GM12878 (cell line): ENCODE measurements around the gene CD2BP2. TPM values are rescaled to one million over a fixed set of nuclear protein-coding genes. Genes with fewer than 3 reads are reported as not detected.

Experiments used
- ATAC-seq: fragments of 200-7000 bp; cut with Tn5 transposase; 3 replicates; pipeline ENCODE4 v1.9.1; 2020; ENCODE audit warnings: mild to moderate bottlenecking, moderate library complexity
- BruUV-seq: library from RNA; stranded (reverse); fragments of 400-500 nt; replicated peaks from 2 replicates; lab custom pipeline; 2021; lab: Mats Ljungman, UMichigan
- CTCF ChIA-PET: fragments of 300-600 bp; sonication (Branson Sonifier 250); formaldehyde crosslinking; extraction: SDS; loops from one replicate; lab custom pipeline; 2021; ENCODE audit warnings: inconsistent platforms; lab: Yijun Ruan, JAX
- POLR2A ChIA-PET: fragments of 350-600 bp; formaldehyde crosslinking; extraction: SDS; loops from one replicate; lab custom pipeline; 2021; ENCODE audit warnings: inconsistent platforms; lab: Charles Lee
- RAD21 ChIA-PET: fragments of 300-600 bp; sonication (Branson Sonifier 250); formaldehyde crosslinking; loops from one replicate; lab custom pipeline; 2023; ENCODE audit warnings: antibody characterized with exemption; ENCODE audit not compliant: unreplicated experiment; lab: Charles Lee
- SMC1A ChIA-PET: fragments of 300-600 bp; sonication (Branson Sonifier 250); formaldehyde crosslinking; loops from one replicate; lab custom pipeline; 2023; ENCODE audit not compliant: unreplicated experiment, uncharacterized antibody; lab: Charles Lee
- DNase-seq: peaks from one replicate; pipeline ENCODE4 v3.0.0-alpha.2; 2011; ENCODE audit warnings: low read depth, low spot score
- FAIRE-seq: peaks from 3 replicates; lab custom pipeline; 2011; peaks lifted over from hg19 to GRCh38; lab: Jason Lieb, UNC
- H2AFZ ChIP-seq: 2 replicates; pipeline ENCODE4 v1.6.0; 2011; ENCODE audit warnings: low read depth, low read length, control low read depth; ENCODE audit not compliant: control insufficient read depth
- H3K27ac ChIP-seq: 2 replicates; pipeline ENCODE4 v1.5.1; 2011; ENCODE audit warnings: control low read depth; ENCODE audit not compliant: control insufficient read depth, insufficient read depth
- H3K27me3 ChIP-seq, 2 experiments: replicated peaks in 1 of 2; 2 replicates each; pipeline versions ENCODE4 v1.6.0 to v1.6.1; 2011; ENCODE audit warnings: low read length in 1 of 2; ENCODE audit not compliant: control insufficient read depth in 2 of 2, insufficient read depth in 2 of 2
- H3K36me3 ChIP-seq, 2 experiments: 2 replicates each; pipeline ENCODE4 v1.5.1; 2011; ENCODE audit warnings: low read length in 1 of 2; ENCODE audit not compliant: control insufficient read depth in 2 of 2, insufficient read depth in 2 of 2
- H3K4me1 ChIP-seq: 2 replicates; pipeline ENCODE4 v1.6.1; 2011; ENCODE audit warnings: mild to moderate bottlenecking, low read length, moderate library complexity, mixed read lengths; ENCODE audit not compliant: control insufficient read depth, insufficient read depth
- H3K4me2 ChIP-seq: 2 replicates; pipeline ENCODE4 v1.6.0; 2011; ENCODE audit warnings: control low read depth; ENCODE audit not compliant: control insufficient read depth, insufficient read depth
- H3K4me3 ChIP-seq: fragments of 200-600 bp; sonication (generic); 2 replicates; pipeline ENCODE4 v1.5.1; 2016
- H3K79me2 ChIP-seq: 2 replicates; pipeline ENCODE4 v1.6.0; 2011; ENCODE audit warnings: low read length; ENCODE audit not compliant: control insufficient read depth, insufficient read depth
- H3K9ac ChIP-seq: 2 replicates; pipeline ENCODE4 v1.8.0; 2011; ENCODE audit warnings: low read length, control low read depth, mixed read lengths; ENCODE audit not compliant: control insufficient read depth, insufficient read depth
- H3K9me3 ChIP-seq: replicated peaks from 3 replicates; pipeline ENCODE4 v1.5.1; 2011; ENCODE audit warnings: mild to moderate bottlenecking, low read length; ENCODE audit not compliant: control insufficient read depth, insufficient read depth
- H4K20me1 ChIP-seq: 2 replicates; pipeline ENCODE4 v1.6.0; 2011; ENCODE audit not compliant: control insufficient read depth, insufficient read depth
- BRCA1 ChIP-seq: IDR thresholded peaks from 2 replicates; pipeline ENCODE4 v1.6.1; 2011; ENCODE audit warnings: low read depth, low read length, improper control_type of control experiment
- CBFB ChIP-seq: IDR thresholded peaks from 2 replicates; pipeline ENCODE4 v1.6.1; 2016; ENCODE audit warnings: antibody characterized with exemption, low read depth
- CHD4 ChIP-seq: fragments of 200-600 bp; sonication (generic); IDR thresholded peaks from 2 replicates; pipeline ENCODE4 v1.6.1; 2016; ENCODE audit warnings: mild to moderate bottlenecking
- CTCF ChIP-seq, 3 experiments: IDR thresholded peaks in 2 of 3; conservative IDR thresholded peaks in 1 of 3; 2 replicates each; pipeline ENCODE4 v1.5.1; 2011; ENCODE audit warnings: low read depth in 3 of 3, low read length in 3 of 3, mild to moderate bottlenecking in 3 of 3, control low read depth in 2 of 3, moderate library complexity in 2 of 3, inconsistent platforms in 1 of 3, mixed read lengths in 1 of 3; ENCODE audit not compliant: control insufficient read depth in 2 of 3, insufficient read depth in 1 of 3; ENCODE audit errors: extremely low read depth in 1 of 3
- ELK1 ChIP-seq: IDR thresholded peaks from 2 replicates; pipeline ENCODE4 v1.6.1; 2012; ENCODE audit warnings: low read depth, low read length, improper control_type of control experiment
- FOXK2 ChIP-seq: fragments of 450-650 bp; IDR thresholded peaks from 2 replicates; pipeline ENCODE4 v1.6.1; 2017; ENCODE audit warnings: mild to moderate bottlenecking, moderate library complexity
- HDAC6 ChIP-seq: fragments of 200-600 bp; sonication (generic); IDR thresholded peaks from one replicate; pipeline ENCODE4 v1.8.0; 2017; ENCODE audit warnings: antibody characterized with exemption; ENCODE audit not compliant: unreplicated experiment
- MLLT1 ChIP-seq: fragments of 450-650 bp; IDR thresholded peaks from 2 replicates; pipeline ENCODE4 v1.6.1; 2016; ENCODE audit warnings: mild to moderate bottlenecking
- POLR2A ChIP-seq: IDR thresholded peaks from 2 replicates; pipeline ENCODE4 v1.6.1; 2011; ENCODE audit warnings: low read depth, mild to moderate bottlenecking, low read length
- RB1 ChIP-seq: fragments of 450-650 bp; formaldehyde crosslinking; IDR thresholded peaks from 2 replicates; pipeline ENCODE4 v1.6.1; 2017; ENCODE audit warnings: mild to moderate bottlenecking, borderline replicate concordance
- SMAD5 ChIP-seq: IDR thresholded peaks from 2 replicates; pipeline ENCODE4 v1.6.1; 2016; ENCODE audit warnings: antibody characterized with exemption, low read depth
- STAT3 ChIP-seq: IDR thresholded peaks from 2 replicates; pipeline ENCODE4 v1.6.1; 2011; ENCODE audit warnings: low read depth, low read length, improper control_type of control experiment
- SUPT20H ChIP-seq: IDR thresholded peaks from 2 replicates; pipeline ENCODE4 v1.6.1; 2011; ENCODE audit warnings: low read depth, mild to moderate bottlenecking, low read length, moderate library complexity, borderline replicate concordance; ENCODE audit not compliant: control insufficient read depth
- TBL1XR1 ChIP-seq: IDR thresholded peaks from 2 replicates; pipeline ENCODE4 v1.6.1; 2012; ENCODE audit warnings: low read depth, low read length, improper control_type of control experiment
- WGBS: methylation state at CpG from one replicate; pipeline ENCODE4 v1.1.6; 2016; ENCODE audit warnings: low lambda C conversion rate; ENCODE audit not compliant: insufficient replicate concordance, insufficient coverage; ENCODE audit errors: missing lambda C conversion rate; 5-methylcytosine and 5-hydroxymethylcytosine counted together
- in situ Hi-C: fragments of 300-500 bp; cut with MboI; formaldehyde crosslinking; loops from 9 replicates; pipeline ENCODE4 v1.14.3; 2018; ENCODE audit warnings: mixed read lengths
- intact Hi-C: fragments of 100-400 bp; cut with micrococcal nuclease; formaldehyde crosslinking; loops from one replicate; pipeline ENCODE4 v1.14.2; 2022; ENCODE audit not compliant: unreplicated experiment
- polyA plus RNA-seq, 11 experiments: library from polyadenylated mRNA; depleted of rRNA in 4 of 11; unstranded in 6 of 11; stranded (reverse) in 5 of 11; fragments of >200 nt; fragmentation: Nextera tagmentation in 4 of 11; fragmentation: Illumina TruSeq in 1 of 11; extraction: Ambion mirVana in 4 of 11; extraction: Trizol in 1 of 11; gene quantifications; 1 replicate in 1 of 11; 2 replicates in 10 of 11; pipeline versions ENCODE4 v1.2.1 to v1.2.3, GENCODE V29; 2011 to 2016; ENCODE audit warnings: inconsistent platforms in 2 of 11, missing spikeins in 2 of 11, low read depth in 1 of 11
- total RNA-seq, 4 experiments: library from RNA; depleted of rRNA in 3 of 4; stranded (reverse); fragments of >200 nt in 3 of 4; fragmentation: Illumina TruSeq in 1 of 4; extraction: Trizol in 1 of 4; gene quantifications; 2 replicates each; pipeline versions ENCODE4 v1.2.1 to v1.2.3, GENCODE V29; 2013 to 2021

CD2BP2 gene
- total and polyA plus RNA-seq, 10 of the 15 experiments (the other 5 are each of a cell fraction or from before 2014, with no cell fraction given), result 3.3 to 47.9 (median 31.8) TPM

- H3K79me2 ChIP-seq, result peaks cover 18% of the 10 kb centered on the region
- no peak overlapping the region for H3K4me3 ChIP-seq
- H3K27ac ChIP-seq, result no peak overlapping the region
- TF ChIP-seq CBFB, result no peak
- TF ChIP-seq CHD4, result no peak
- TF ChIP-seq SMAD5, result no peak
- no peak for TF ChIP-seq TBL1XR1
- TF ChIP-seq BRCA1, result no peak
- TF ChIP-seq ELK1, result no peak
- TF ChIP-seq HDAC6, result no peak
- TF ChIP-seq MLLT1, result no peak
- no peak for TF ChIP-seq RB1
- no peak for TF ChIP-seq STAT3
- TF ChIP-seq SUPT20H, result no peak
- no peak; the same call in 1 of the 2 replicates for TF ChIP-seq POLR2A
- TF ChIP-seq CTCF (IDR thresholded peaks at IDR 0.05 in 2 of 3, conservative IDR thresholded peaks at IDR 0.05 in 1 of 3; ENCODE audit: control insufficient read depth in 2 of 3, extremely low read depth in 1 of 3, insufficient read depth in 1 of 3, low read depth in 3 of 3, low read length in 3 of 3), result no peak
- TF ChIP-seq FOXK2, result no peak
- peaks cover 8 to 19% of the 10 kb centered on the region in 2 experiments for H3K36me3 ChIP-seq
- CTCF ChIA-PET, result no interaction called here
- BruUV-seq, result no TSS peak
- no peaks in the 10 kb centered on the region for H3K27me3 ChIP-seq
- POLR2A ChIA-PET, result interaction anchor here (2.2 kb wide), 1 partner anchor 9 kb away, joined by 6 read pairs; no protein-coding TSS in a partner anchor
- no peaks in the 10 kb centered on the region for H4K20me1 ChIP-seq
- in situ Hi-C loops (no loop called here), intact Hi-C loops (loop anchor here (10.0 kb wide), 1 partner anchor 263 kb away; the partner anchor contains the start of genes TBX6 and YPEL3)
- ATAC-seq (no peak), FAIRE-seq (no peak), DNase-seq (no peak)
- SMC1A ChIA-PET, result interaction anchor here (0.7 to 1.7 kb wide), 2 partner anchors 11 to 22 kb away, joined by 3 to 4 read pairs; no protein-coding TSS in a partner anchor
- WGBS, result 92% methylated on average over 37 of the region's 37 CpGs
- no peaks in the 10 kb centered on the region for H3K9me3 ChIP-seq
- H3K4me2 ChIP-seq, result no peak overlapping the region
- RAD21 ChIA-PET, result no interaction called here
- H3K9ac ChIP-seq, result no peak overlapping the region
- no peak overlapping the region for H2AFZ ChIP-seq
- H3K4me1 ChIP-seq, result peaks cover 16% of the 10 kb centered on the region
Observed at GRCh38 chr16:30357715-30358576, 2.8 kb upstream of the CD2BP2 start.
